Ishikawa (cell line): ENCODE measurements around the gene HMG20A.

ENCODE experiments used
- CEBPB ChIP-seq: IDR thresholded peaks from 2 replicates; pipeline ENCODE4 v1.6.1; 2012
- CREB1 ChIP-seq: IDR thresholded peaks from 2 replicates; pipeline ENCODE4 v1.6.1; 2012; ENCODE audit warnings: low read depth
- EGR1 ChIP-seq: IDR thresholded peaks from 2 replicates; pipeline ENCODE4 v1.6.1; 2012
- EP300 ChIP-seq: IDR thresholded peaks from 2 replicates; pipeline ENCODE4 v1.6.1; 2012; ENCODE audit warnings: borderline replicate concordance
- FOXM1 ChIP-seq: IDR thresholded peaks from 2 replicates; pipeline ENCODE4 v1.6.1; 2012; ENCODE audit warnings: low read depth, borderline replicate concordance
- MAX ChIP-seq: IDR thresholded peaks from 2 replicates; pipeline ENCODE4 v1.6.1; 2012
- NFIC ChIP-seq: IDR thresholded peaks from 2 replicates; pipeline ENCODE4 v1.6.1; 2012
- RAD21 ChIP-seq: IDR thresholded peaks from 2 replicates; pipeline ENCODE4 v1.6.1; 2012; ENCODE audit warnings: low read depth
- TAF1 ChIP-seq: IDR thresholded peaks from 2 replicates; pipeline ENCODE4 v1.6.1; 2012; ENCODE audit warnings: low read depth, mild to moderate bottlenecking
- TCF12 ChIP-seq: IDR thresholded peaks from 2 replicates; pipeline ENCODE4 v1.6.1; 2012; ENCODE audit warnings: low read depth
- TEAD4 ChIP-seq: IDR thresholded peaks from 2 replicates; pipeline ENCODE4 v1.6.1; 2012
- USF1 ChIP-seq: IDR thresholded peaks from 2 replicates; pipeline ENCODE4 v1.6.1; 2012
- YY1 ChIP-seq: IDR thresholded peaks from 2 replicates; pipeline ENCODE4 v1.6.1; 2012; ENCODE audit warnings: low read depth
- ZBTB7A ChIP-seq: IDR thresholded peaks from 2 replicates; pipeline ENCODE4 v1.6.1; 2012; ENCODE audit warnings: low read depth
- TF ChIP-seq, protein P1 (sequence below): IDR thresholded peaks from 2 replicates; pipeline ENCODE4 v1.6.1; 2012; ENCODE audit warnings: low read depth, mild to moderate bottlenecking

The HMG20A gene

DNA sequence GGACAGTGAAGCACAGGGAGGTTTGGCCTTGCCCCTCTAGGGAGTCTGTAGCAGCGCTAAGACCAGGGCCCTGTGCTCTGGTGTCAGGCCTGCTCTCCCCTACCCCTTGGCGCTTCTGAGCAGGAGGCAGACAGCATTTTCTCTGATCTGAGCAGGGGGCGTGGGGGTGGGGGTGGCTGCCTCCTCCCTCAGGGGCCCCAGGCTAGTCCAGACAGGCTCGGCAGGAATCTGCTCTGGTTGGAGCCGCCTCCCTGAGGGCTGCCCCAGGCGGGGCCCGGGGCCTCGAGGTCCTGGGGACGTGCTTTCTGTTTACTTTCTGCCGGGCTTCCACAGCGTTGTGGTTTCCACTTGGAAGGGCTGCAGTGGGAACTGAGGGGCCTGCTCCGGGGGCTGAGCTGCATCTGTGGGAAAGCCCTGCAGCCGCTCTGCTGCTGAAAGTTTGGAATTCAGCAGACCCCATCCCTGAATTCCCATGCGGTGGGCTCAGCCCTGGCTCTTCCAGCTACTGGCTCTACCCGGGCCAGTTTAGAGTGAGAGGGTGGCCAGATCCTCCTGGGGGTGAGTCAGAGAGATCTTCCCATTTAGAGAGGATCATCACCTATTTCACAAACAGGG is 106.6 kb downstream of the HMG20A start:
- TF ChIP-seq NFIC, result no peak

DNA sequence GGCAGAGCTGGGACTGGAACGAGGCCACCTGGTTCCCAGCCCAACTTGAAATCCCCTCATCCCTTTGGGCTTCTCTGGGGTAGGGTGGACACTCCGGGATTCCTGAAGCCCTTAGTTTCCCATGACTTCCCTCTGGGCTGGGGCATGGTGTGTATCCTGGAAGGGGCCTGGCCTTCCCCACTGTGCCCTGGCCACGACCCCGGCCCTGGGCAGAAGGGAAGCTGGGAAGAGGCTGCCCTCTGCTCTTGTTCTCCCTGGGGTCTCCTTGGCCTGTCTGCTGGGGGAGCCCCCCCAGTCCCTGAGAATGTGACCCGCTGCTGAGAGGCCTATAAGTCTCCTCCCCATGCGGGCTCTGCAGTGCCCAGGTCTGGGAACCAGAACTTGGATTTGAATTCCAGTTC is 107.1 kb downstream of the HMG20A start:
- TF ChIP-seq YY1, result no peak
- no peak for TF ChIP-seq MAX
- TF ChIP-seq, protein P1, sequence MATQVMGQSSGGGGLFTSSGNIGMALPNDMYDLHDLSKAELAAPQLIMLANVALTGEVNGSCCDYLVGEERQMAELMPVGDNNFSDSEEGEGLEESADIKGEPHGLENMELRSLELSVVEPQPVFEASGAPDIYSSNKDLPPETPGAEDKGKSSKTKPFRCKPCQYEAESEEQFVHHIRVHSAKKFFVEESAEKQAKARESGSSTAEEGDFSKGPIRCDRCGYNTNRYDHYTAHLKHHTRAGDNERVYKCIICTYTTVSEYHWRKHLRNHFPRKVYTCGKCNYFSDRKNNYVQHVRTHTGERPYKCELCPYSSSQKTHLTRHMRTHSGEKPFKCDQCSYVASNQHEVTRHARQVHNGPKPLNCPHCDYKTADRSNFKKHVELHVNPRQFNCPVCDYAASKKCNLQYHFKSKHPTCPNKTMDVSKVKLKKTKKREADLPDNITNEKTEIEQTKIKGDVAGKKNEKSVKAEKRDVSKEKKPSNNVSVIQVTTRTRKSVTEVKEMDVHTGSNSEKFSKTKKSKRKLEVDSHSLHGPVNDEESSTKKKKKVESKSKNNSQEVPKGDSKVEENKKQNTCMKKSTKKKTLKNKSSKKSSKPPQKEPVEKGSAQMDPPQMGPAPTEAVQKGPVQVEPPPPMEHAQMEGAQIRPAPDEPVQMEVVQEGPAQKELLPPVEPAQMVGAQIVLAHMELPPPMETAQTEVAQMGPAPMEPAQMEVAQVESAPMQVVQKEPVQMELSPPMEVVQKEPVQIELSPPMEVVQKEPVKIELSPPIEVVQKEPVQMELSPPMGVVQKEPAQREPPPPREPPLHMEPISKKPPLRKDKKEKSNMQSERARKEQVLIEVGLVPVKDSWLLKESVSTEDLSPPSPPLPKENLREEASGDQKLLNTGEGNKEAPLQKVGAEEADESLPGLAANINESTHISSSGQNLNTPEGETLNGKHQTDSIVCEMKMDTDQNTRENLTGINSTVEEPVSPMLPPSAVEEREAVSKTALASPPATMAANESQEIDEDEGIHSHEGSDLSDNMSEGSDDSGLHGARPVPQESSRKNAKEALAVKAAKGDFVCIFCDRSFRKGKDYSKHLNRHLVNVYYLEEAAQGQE, result no peak
- no peak for TF ChIP-seq ZBTB7A
- TF ChIP-seq CEBPB, result no peak
- TF ChIP-seq TEAD4, result no peak
- no peak for TF ChIP-seq TCF12
- TF ChIP-seq FOXM1, result no peak
- no peak for TF ChIP-seq RAD21
- no peak for TF ChIP-seq USF1
- TF ChIP-seq EGR1, result no peak
- TF ChIP-seq TAF1, result no peak
- no peak for TF ChIP-seq CREB1
- TF ChIP-seq EP300, result no peak

GRCh38 chr15:77528290-77528967 is 107.7 kb downstream of the HMG20A start:
- TF ChIP-seq ZBTB7A, result no peak

GRCh38 chr15:77528968-77529319 is 108.3 kb downstream of the HMG20A start:
- no peak for TF ChIP-seq ZBTB7A
- TF ChIP-seq EP300, result no peak
- no peak for TF ChIP-seq USF1
- no peak for TF ChIP-seq RAD21
- no peak for TF ChIP-seq FOXM1
- TF ChIP-seq, protein P1, result no peak
- TF ChIP-seq CREB1, result no peak
- TF ChIP-seq CEBPB, result no peak
- TF ChIP-seq TEAD4, result no peak
- no peak for TF ChIP-seq TCF12

- TF ChIP-seq CREB1 (no peak), USF1 (no peak), RAD21 (no peak), FOXM1 (no peak), EGR1 (no peak)
- TF ChIP-seq, protein P1, result no peak
These were observed 108.9 kb downstream of the HMG20A start for GRCh38 chr15:77529394-77530159.
